Nephron progenitor cell (in vitro differentiated cells): ENCODE measurements around the gene FNDC3A.
"Not testable (repeated sequence)": the region's sequence is repeated elsewhere in the genome, so short reads cannot be mapped to it uniquely, and the experiment has no call there.

Experiments used
- DNase-seq: peaks from one replicate; pipeline ENCODE4 v3.0.0; 2021
- H3K27ac Mint-ChIP-seq: 2 replicates; pipeline ENCODE4 v1.8.0; 2021; ENCODE audit warnings: mild to moderate bottlenecking, moderate library complexity, mixed read lengths
- H3K27me3 Mint-ChIP-seq: 2 replicates; pipeline ENCODE4 v1.8.0; 2021; ENCODE audit warnings: mild to moderate bottlenecking, low read depth, mixed read lengths; ENCODE audit not compliant: poor library complexity
- H3K36me3 Mint-ChIP-seq: 2 replicates; pipeline ENCODE4 v1.8.0; 2021; ENCODE audit warnings: low read depth, mixed read lengths
- H3K4me1 Mint-ChIP-seq: 2 replicates; pipeline ENCODE4 v1.8.0; 2021; ENCODE audit warnings: mixed read lengths
- H3K4me3 Mint-ChIP-seq: 2 replicates; pipeline ENCODE4 v1.8.0; 2021; ENCODE audit warnings: mild to moderate bottlenecking, moderate library complexity, mixed read lengths
- H3K9me3 Mint-ChIP-seq: 2 replicates; pipeline ENCODE4 v1.8.0; 2021; ENCODE audit warnings: mild to moderate bottlenecking, moderate library complexity, mixed read lengths
- TF ChIP-seq, protein P1 (sequence below): fragments of 200-600 bp; sonication (generic); IDR thresholded peaks from 2 replicates; pipeline ENCODE4 v1.5.0; 2021; ENCODE audit warnings: antibody characterized with exemption

Gene FNDC3A

DNA sequence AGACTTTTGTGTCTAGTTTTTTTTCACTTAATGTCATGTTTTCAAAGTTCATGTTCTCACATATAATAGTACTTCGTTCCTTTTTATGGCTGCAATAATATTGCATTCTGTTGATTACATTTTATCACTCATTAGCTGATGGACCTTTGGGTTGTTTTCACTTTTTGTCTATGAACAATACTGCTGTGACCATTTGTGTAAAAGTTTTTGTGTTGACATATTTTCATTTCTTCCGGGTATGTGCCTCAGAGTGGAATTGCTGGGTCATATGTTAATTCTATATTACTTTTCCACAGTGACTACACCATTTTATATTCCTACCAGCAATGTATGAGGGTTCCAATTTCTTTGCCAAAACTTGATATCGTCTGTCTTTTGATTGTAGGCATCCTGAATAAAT lies 158.6 kb downstream of the FNDC3A start:
- Mint-ChIP-seq H3K9me3 (peaks cover 10% of the 10 kb centered on the region), H3K4me3 (no peak overlapping the region), H3K27me3 (no peaks in the 10 kb centered on the region), H3K27ac (no peak overlapping the region), H3K4me1 (no peaks in the 10 kb centered on the region), H3K36me3 (peaks cover 82% of the 10 kb centered on the region)
- DNase-seq: no peak
- TF ChIP-seq, protein P1, sequence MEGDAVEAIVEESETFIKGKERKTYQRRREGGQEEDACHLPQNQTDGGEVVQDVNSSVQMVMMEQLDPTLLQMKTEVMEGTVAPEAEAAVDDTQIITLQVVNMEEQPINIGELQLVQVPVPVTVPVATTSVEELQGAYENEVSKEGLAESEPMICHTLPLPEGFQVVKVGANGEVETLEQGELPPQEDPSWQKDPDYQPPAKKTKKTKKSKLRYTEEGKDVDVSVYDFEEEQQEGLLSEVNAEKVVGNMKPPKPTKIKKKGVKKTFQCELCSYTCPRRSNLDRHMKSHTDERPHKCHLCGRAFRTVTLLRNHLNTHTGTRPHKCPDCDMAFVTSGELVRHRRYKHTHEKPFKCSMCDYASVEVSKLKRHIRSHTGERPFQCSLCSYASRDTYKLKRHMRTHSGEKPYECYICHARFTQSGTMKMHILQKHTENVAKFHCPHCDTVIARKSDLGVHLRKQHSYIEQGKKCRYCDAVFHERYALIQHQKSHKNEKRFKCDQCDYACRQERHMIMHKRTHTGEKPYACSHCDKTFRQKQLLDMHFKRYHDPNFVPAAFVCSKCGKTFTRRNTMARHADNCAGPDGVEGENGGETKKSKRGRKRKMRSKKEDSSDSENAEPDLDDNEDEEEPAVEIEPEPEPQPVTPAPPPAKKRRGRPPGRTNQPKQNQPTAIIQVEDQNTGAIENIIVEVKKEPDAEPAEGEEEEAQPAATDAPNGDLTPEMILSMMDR: no peak

DNA sequence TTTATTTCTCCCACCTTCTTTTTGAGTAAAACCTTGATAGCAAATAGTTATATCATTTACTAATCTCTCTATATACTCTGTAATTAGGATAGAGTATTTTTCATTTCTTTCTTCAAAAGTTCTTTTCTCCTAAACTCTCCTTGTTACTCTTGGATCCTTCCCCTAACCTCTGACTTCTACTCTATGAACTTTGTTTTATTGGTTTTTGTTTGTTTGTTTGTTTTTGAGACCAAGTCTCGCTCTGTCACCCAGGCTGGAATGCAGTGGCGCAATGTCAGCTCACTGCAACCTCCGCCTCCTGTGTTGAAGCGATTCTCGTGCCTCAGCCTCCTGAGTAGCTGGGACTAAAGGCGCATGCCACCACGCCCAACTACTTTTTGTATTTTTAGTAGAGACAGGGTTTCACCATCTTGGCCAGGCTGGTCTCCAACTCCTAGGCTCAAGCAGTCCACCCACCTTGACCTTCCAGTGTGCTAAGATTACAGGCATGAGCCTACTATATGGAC lies 161.5 kb downstream of the FNDC3A start:
- H3K4me3 Mint-ChIP-seq, H3K27me3 Mint-ChIP-seq, H3K27ac Mint-ChIP-seq, DNase-seq, H3K4me1 Mint-ChIP-seq: not testable (repeated sequence)
- Mint-ChIP-seq H3K36me3 (peaks cover 87% of the 10 kb centered on the region), H3K9me3 (peaks cover 10% of the 10 kb centered on the region)

- TF ChIP-seq, protein P1: no peak
- H3K27me3 Mint-ChIP-seq: no peaks in the 10 kb centered on the region
- H3K27ac Mint-ChIP-seq: peak overlapping the region; percentile 18
- H3K9me3 Mint-ChIP-seq: peaks cover 6% of the 10 kb centered on the region
- H3K4me1 Mint-ChIP-seq: no peaks in the 10 kb centered on the region
- H3K4me3 Mint-ChIP-seq: no peak overlapping the region
- H3K36me3 Mint-ChIP-seq: peaks cover 83% of the 10 kb centered on the region
- DNase-seq: no peak
Measured at GRCh38 chr13:49140910-49141611, 165.3 kb downstream of the FNDC3A start.

- peaks cover 96% of the 10 kb centered on the region for H3K36me3 Mint-ChIP-seq
- H3K27me3 Mint-ChIP-seq: no peaks in the 10 kb centered on the region
- peaks cover 63% of the 10 kb centered on the region for H3K9me3 Mint-ChIP-seq
- no peak overlapping the region for H3K27ac Mint-ChIP-seq
- H3K4me1 Mint-ChIP-seq: no peaks in the 10 kb centered on the region
- no peak overlapping the region for H3K4me3 Mint-ChIP-seq
- TF ChIP-seq, protein P1: no peak
- DNase-seq: no peak
Measured at GRCh38 chr13:49146950-49147355, 171.2 kb downstream of the FNDC3A start.

GRCh38 chr13:49148405-49148804 lies 172.7 kb downstream of the FNDC3A start:
- Mint-ChIP-seq H3K4me3 (no peak overlapping the region), H3K36me3 (peaks cover 93% of the 10 kb centered on the region), H3K27me3 (no peaks in the 10 kb centered on the region), H3K27ac (no peak overlapping the region), H3K9me3 (peaks cover 71% of the 10 kb centered on the region), H3K4me1 (no peaks in the 10 kb centered on the region)
- no peak for DNase-seq
- TF ChIP-seq, protein P1: no peak

GRCh38 chr13:49157955-49158584 lies 182.4 kb downstream of the FNDC3A start:
- Mint-ChIP-seq H3K9me3 (peaks cover 55% of the 10 kb centered on the region), H3K36me3 (peaks cover 62% of the 10 kb centered on the region)
- not testable (repeated sequence) for H3K4me3 Mint-ChIP-seq, DNase-seq, H3K27ac Mint-ChIP-seq, H3K4me1 Mint-ChIP-seq, H3K27me3 Mint-ChIP-seq

GRCh38 chr13:49163162-49163561 lies 187.4 kb downstream of the FNDC3A start:
- not testable (repeated sequence) for H3K4me1 Mint-ChIP-seq, H3K4me3 Mint-ChIP-seq, DNase-seq, H3K27ac Mint-ChIP-seq, H3K27me3 Mint-ChIP-seq
- peaks cover 93% of the 10 kb centered on the region for H3K36me3 Mint-ChIP-seq
- H3K9me3 Mint-ChIP-seq: peaks cover 75% of the 10 kb centered on the region
